GM23338 (cell line): ENCODE data around the gene SIK2. TPM values are rescaled to one million over a fixed set of nuclear protein-coding genes. Genes with fewer than 3 reads are reported as not detected.

Experiments used
- ATAC-seq: fragments of 200-7000 bp; cut with Tn5 transposase; 3 replicates; pipeline ENCODE4 v1.9.1; 2020
- DNase-seq: peaks from one replicate; pipeline ENCODE4 v3.0.0-alpha.2; 2015; ENCODE audit warnings: low spot score
- H2AFZ ChIP-seq: fragments of 200-600 bp; sonication (generic); 2 replicates; pipeline ENCODE4 v1.8.0; 2016; ENCODE audit warnings: antibody characterized with exemption, mild to moderate bottlenecking, moderate library complexity
- H3F3A ChIP-seq: fragments of 200-600 bp; sonication (generic); replicated peaks from 2 replicates; pipeline ENCODE4 v1.8.0; 2017; ENCODE audit warnings: antibody characterized with exemption, mixed run types, low read depth
- H3K27ac ChIP-seq: fragments of 200-600 bp; sonication (generic); 2 replicates; pipeline ENCODE4 v1.6.1; 2016; ENCODE audit warnings: low read depth
- H3K27me3 ChIP-seq: fragments of 200-600 bp; sonication (generic); 2 replicates; pipeline ENCODE4 v1.8.0; 2016; ENCODE audit warnings: mild to moderate bottlenecking, mixed run types, moderate library complexity; ENCODE audit not compliant: insufficient read depth
- H3K36me3 ChIP-seq: fragments of 200-600 bp; sonication (generic); 2 replicates; pipeline ENCODE4 v1.8.0; 2016; ENCODE audit warnings: mild to moderate bottlenecking; ENCODE audit not compliant: insufficient read depth
- H3K4me1 ChIP-seq: fragments of 200-600 bp; sonication (generic); 2 replicates; pipeline ENCODE4 v1.8.0; 2016; ENCODE audit warnings: mild to moderate bottlenecking, moderate library complexity; ENCODE audit not compliant: insufficient read depth
- H3K4me2 ChIP-seq: fragments of 200-600 bp; sonication (generic); 2 replicates; pipeline ENCODE4 v1.7.1; 2017; ENCODE audit warnings: mixed run types
- H3K4me3 ChIP-seq: fragments of 200-600 bp; sonication (generic); 2 replicates; pipeline ENCODE4 v1.6.1; 2016; ENCODE audit warnings: mixed run types
- H3K79me2 ChIP-seq: fragments of 200-600 bp; sonication (generic); replicated peaks from 2 replicates; pipeline ENCODE4 v1.8.0; 2017; ENCODE audit warnings: mild to moderate bottlenecking; ENCODE audit not compliant: insufficient read depth
- H3K9me2 ChIP-seq: fragments of 200-600 bp; sonication (generic); 2 replicates; pipeline ENCODE4 v1.8.0; 2017; ENCODE audit not compliant: insufficient read depth
- H4K20me1 ChIP-seq: fragments of 200-600 bp; sonication (generic); replicated peaks from 2 replicates; pipeline ENCODE4 v1.8.0; 2017; ENCODE audit warnings: mild to moderate bottlenecking; ENCODE audit not compliant: insufficient read depth
- H3K27ac Mint-ChIP-seq: 2 replicates; pipeline ENCODE4 v1.8.0; 2020; ENCODE audit warnings: inconsistent platforms, mild to moderate bottlenecking, moderate library complexity, mixed read lengths
- H3K27me3 Mint-ChIP-seq: 3 replicates; pipeline ENCODE4 v1.8.0; 2022; ENCODE audit warnings: low read depth, mild to moderate bottlenecking, moderate library complexity, mixed read lengths, inconsistent platforms; ENCODE audit not compliant: insufficient read depth, poor library complexity
- H3K36me3 Mint-ChIP-seq: 3 replicates; pipeline ENCODE4 v1.8.0; 2021; ENCODE audit warnings: low read depth, mild to moderate bottlenecking, inconsistent platforms, moderate library complexity, mixed read lengths
- H3K4me1 Mint-ChIP-seq: 3 replicates; pipeline ENCODE4 v1.8.0; 2020; ENCODE audit warnings: mild to moderate bottlenecking, inconsistent platforms, mixed read lengths
- H3K4me3 Mint-ChIP-seq: 3 replicates; pipeline ENCODE4 v1.8.0; 2021; ENCODE audit warnings: moderate library complexity, mild to moderate bottlenecking, inconsistent platforms, mixed read lengths
- H3K9me3 Mint-ChIP-seq: 3 replicates; pipeline ENCODE4 v1.8.0; 2020; ENCODE audit warnings: moderate library complexity, mild to moderate bottlenecking, inconsistent platforms, mixed read lengths
- CREB1 ChIP-seq: fragments of 250-450 bp; sonication (Bioruptor Pico); IDR thresholded peaks from 2 replicates; pipeline ENCODE4 v1.5.0; 2020; ENCODE audit warnings: low read depth, mild to moderate bottlenecking, moderate library complexity
- CTCF ChIP-seq, 2 experiments: fragments of 200-600 bp in 1 of 2; sonication (generic) in 1 of 2; conservative IDR thresholded peaks; 2 replicates each; pipeline versions ENCODE4 v1.5.1 to v1.6.1; 2016 to 2017; ENCODE audit warnings: antibody characterized with exemption in 2 of 2, low read depth in 2 of 2, mild to moderate bottlenecking in 2 of 2, moderate library complexity in 1 of 2
- EZH2 ChIP-seq: fragments of 200-600 bp; sonication (generic); IDR thresholded peaks from one replicate; pipeline ENCODE4 v1.8.0; 2017; ENCODE audit warnings: antibody characterized with exemption, mild to moderate bottlenecking, low read depth; ENCODE audit not compliant: unreplicated experiment
- EZH2phosphoT487 ChIP-seq: fragments of 200-600 bp; sonication (generic); IDR thresholded peaks from one replicate; pipeline ENCODE4 v1.8.1; 2018; ENCODE audit warnings: antibody characterized with exemption; ENCODE audit not compliant: unreplicated experiment
- JUNB ChIP-seq: IDR thresholded peaks from one replicate; pipeline ENCODE4 v1.6.1; 2016; ENCODE audit warnings: antibody characterized with exemption; ENCODE audit not compliant: unreplicated experiment
- NANOG ChIP-seq: IDR thresholded peaks from 2 replicates; pipeline ENCODE4 v1.6.1; 2016; ENCODE audit warnings: antibody characterized with exemption, borderline replicate concordance
- POLR2AphosphoS5 ChIP-seq: IDR thresholded peaks from 2 replicates; pipeline ENCODE4 v1.6.1; 2016; ENCODE audit warnings: antibody characterized with exemption, low read depth
- REST ChIP-seq: IDR thresholded peaks from one replicate; pipeline ENCODE4 v1.6.1; 2018; ENCODE audit warnings: antibody characterized with exemption; ENCODE audit not compliant: unreplicated experiment
- STAT1 ChIP-seq: IDR thresholded peaks from one replicate; pipeline ENCODE4 v1.6.1; 2016; ENCODE audit warnings: antibody characterized with exemption; ENCODE audit not compliant: unreplicated experiment
- ZNF114 ChIP-seq: fragments of 250-450 bp; sonication (Bioruptor Pico); IDR thresholded peaks from 2 replicates; pipeline ENCODE4 v1.5.0; 2020; ENCODE audit warnings: mild to moderate bottlenecking, moderate library complexity
- ZNF331 ChIP-seq: fragments of 250-450 bp; sonication (Bioruptor Pico); IDR thresholded peaks from 2 replicates; pipeline ENCODE4 v1.5.0; 2020; ENCODE audit warnings: low read depth, mild to moderate bottlenecking, moderate library complexity
- ZNF462 ChIP-seq: fragments of 250-450 bp; sonication (Bioruptor Pico); IDR thresholded peaks from 2 replicates; pipeline ENCODE4 v1.5.0; 2020; ENCODE audit warnings: mild to moderate bottlenecking, moderate library complexity
- polyA plus RNA-seq: library from polyadenylated mRNA; unstranded; fragments of >200 nt; fragmentation: Nextera tagmentation; extraction: Ambion mirVana; gene quantifications from 2 replicates; pipeline ENCODE4 v1.2.1, GENCODE V29; 2016
- total RNA-seq: library from RNA; depleted of rRNA; stranded (reverse); fragments of >200 nt; shearing (Covaris generic); gene quantifications from 2 replicates; pipeline ENCODE4 v1.2.3, GENCODE V29; 2014
- TF ChIP-seq, protein P1 (sequence below): IDR thresholded peaks from 2 replicates; pipeline ENCODE4 v1.6.1; 2016; ENCODE audit warnings: antibody characterized with exemption

Gene SIK2
- total and polyA plus RNA-seq, 2 experiments from 2014 or later: 2.3 to 6.7 TPM

DNA sequence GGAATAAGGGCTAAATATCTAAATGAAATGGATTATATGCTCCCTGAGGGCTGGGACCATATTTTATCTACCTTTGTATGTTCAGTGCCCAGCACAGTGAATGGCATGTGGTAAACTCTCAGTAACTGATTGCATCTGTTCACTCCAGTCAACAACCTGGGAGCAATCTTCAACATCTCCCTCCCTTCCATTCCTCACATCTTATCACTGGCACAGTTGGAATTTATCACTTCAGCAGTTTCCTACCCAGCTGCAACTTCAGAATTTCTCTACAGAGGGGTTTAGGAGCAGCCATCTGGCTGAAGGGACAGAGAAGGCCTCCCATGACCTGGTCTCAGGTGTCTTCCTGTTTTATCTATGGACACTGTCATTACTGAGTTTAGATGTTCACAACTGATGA, 9.8 kb upstream of the SIK2 start:
- Mint-ChIP-seq H3K4me1 (no peaks in the 10 kb centered on the region), H3K9me3 (no peaks in the 10 kb centered on the region; the same call in 2 of the 3 replicates), H3K4me3 (no peak overlapping the region), H3K36me3 (no peaks in the 10 kb centered on the region), H3K27ac (no peak overlapping the region), H3K27me3 (no peaks in the 10 kb centered on the region)
- Histone ChIP-seq H3K4me3 (no peak overlapping the region), H3K9me2 (no peaks in the 10 kb centered on the region), H2AFZ (no peak overlapping the region; the same call in 1 of the 2 replicates), H4K20me1 (no peaks in the 10 kb centered on the region), H3K4me2 (no peak overlapping the region), H3K27me3 (no peaks in the 10 kb centered on the region), H3F3A (no peaks in the 10 kb centered on the region), H3K4me1 (no peaks in the 10 kb centered on the region), H3K27ac (no peak overlapping the region), H3K79me2 (no peaks in the 10 kb centered on the region), H3K36me3 (no peaks in the 10 kb centered on the region)
- TF ChIP-seq NANOG (no peak), ZNF114 (CRISPR knock-in tag) (no peak), EZH2 (no peak), CREB1 (no peak), POLR2AphosphoS5 (no peak), REST (no peak), CTCF (conservative IDR thresholded peaks at IDR 0.05; ENCODE audit: low read depth in 2 of 2) (no peak), ZNF462 (CRISPR knock-in tag) (no peak), ZNF331 (CRISPR knock-in tag) (no peak), STAT1 (no peak), JUNB (no peak), EZH2phosphoT487 (no peak)
- TF ChIP-seq, protein P1, sequence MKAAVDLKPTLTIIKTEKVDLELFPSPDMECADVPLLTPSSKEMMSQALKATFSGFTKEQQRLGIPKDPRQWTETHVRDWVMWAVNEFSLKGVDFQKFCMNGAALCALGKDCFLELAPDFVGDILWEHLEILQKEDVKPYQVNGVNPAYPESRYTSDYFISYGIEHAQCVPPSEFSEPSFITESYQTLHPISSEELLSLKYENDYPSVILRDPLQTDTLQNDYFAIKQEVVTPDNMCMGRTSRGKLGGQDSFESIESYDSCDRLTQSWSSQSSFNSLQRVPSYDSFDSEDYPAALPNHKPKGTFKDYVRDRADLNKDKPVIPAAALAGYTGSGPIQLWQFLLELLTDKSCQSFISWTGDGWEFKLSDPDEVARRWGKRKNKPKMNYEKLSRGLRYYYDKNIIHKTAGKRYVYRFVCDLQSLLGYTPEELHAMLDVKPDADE: no peak
- ATAC-seq (no peak), DNase-seq (no peak)
